Left ventricle myocardium inferior (tissue), 1 donor: ENCODE results near the gene MTMR12. TPM values are rescaled to one million over a fixed set of nuclear protein-coding genes. Genes with fewer than 3 reads are reported as not detected.

Source experiments
- DNase-seq: peaks from one replicate; pipeline ENCODE4 v3.0.0-alpha.2; 2020
- H3K27ac ChIP-seq: fragments of 200-600 bp; replicated peaks from 2 replicates; pipeline ENCODE4 v1.8.0; 2021
- H3K27me3 ChIP-seq: fragments of 200-600 bp; 2 replicates; pipeline ENCODE4 v1.8.0; 2021; ENCODE audit warnings: low read depth
- H3K36me3 ChIP-seq: fragments of 200-600 bp; 2 replicates; pipeline ENCODE4 v1.8.0; 2021
- H3K4me1 ChIP-seq: fragments of 200-600 bp; 2 replicates; pipeline ENCODE4 v1.8.0; 2021
- H3K4me3 ChIP-seq: fragments of 200-600 bp; 2 replicates; pipeline ENCODE4 v1.8.0; 2021; ENCODE audit warnings: mild to moderate bottlenecking, moderate library complexity
- H3K9me3 ChIP-seq: fragments of 200-600 bp; replicated peaks from 2 replicates; pipeline ENCODE4 v1.8.0; 2021
- CTCF ChIP-seq: fragments of 200-600 bp; IDR thresholded peaks from 2 replicates; pipeline ENCODE4 v1.8.0; 2021; ENCODE audit warnings: antibody characterized with exemption, mild to moderate bottlenecking, borderline replicate concordance
- intact Hi-C: fragments of 100-400 bp; cut with micrococcal nuclease; formaldehyde crosslinking; loops from one replicate; pipeline ENCODE4 v1.11.0; 2022
- total RNA-seq: library from RNA; stranded (reverse); fragmentation: NEBNext Ultra II Directional; extraction: Animal tissue kit (Norgen Biotek cat#: 25700); gene quantifications from one replicate; pipeline ENCODE4 v1.2.1, GENCODE V29; 2021
- donor health status: DM: no; HTN: yes; CAD: no; lungs with severe emphysema.

Gene MTMR12
- total RNA-seq, 1 donor from 2014 or later, result 13.8 TPM

GRCh38 chr5:32355686-32356085 is 42.9 kb upstream of the MTMR12 start:
- Histone ChIP-seq H3K4me3 (no peak overlapping the region), H3K9me3 (no peaks in the 10 kb centered on the region), H3K36me3 (peaks cover 66% of the 10 kb centered on the region), H3K4me1 (no peaks in the 10 kb centered on the region), H3K27me3 (no peaks in the 10 kb centered on the region), H3K27ac (peak overlapping the region; percentile 49)
- no peak for DNase-seq
- intact Hi-C loops, result no loop called here
- no peak for TF ChIP-seq CTCF

- Histone ChIP-seq H3K9me3 (no peaks in the 10 kb centered on the region), H3K27me3 (no peaks in the 10 kb centered on the region), H3K4me1 (no peaks in the 10 kb centered on the region), H3K4me3 (no peak overlapping the region), H3K36me3 (peaks cover 47% of the 10 kb centered on the region), H3K27ac (peak overlapping the region; percentile 7)
- no peak for TF ChIP-seq CTCF
- intact Hi-C loops, result no loop called here
- no peak for DNase-seq
These were observed 40.7 kb upstream of the MTMR12 start for GRCh38 chr5:32353420-32353819.

GRCh38 chr5:32352685-32353084 is 39.9 kb upstream of the MTMR12 start:
- TF ChIP-seq CTCF, result no peak
- H3K4me1 ChIP-seq, result no peaks in the 10 kb centered on the region
- DNase-seq, result no peak
- no peak overlapping the region for H3K27ac ChIP-seq
- no peaks in the 10 kb centered on the region for H3K27me3 ChIP-seq
- intact Hi-C loops, result no loop called here
- peaks cover 39% of the 10 kb centered on the region for H3K36me3 ChIP-seq
- no peaks in the 10 kb centered on the region for H3K9me3 ChIP-seq
- no peak overlapping the region for H3K4me3 ChIP-seq

GRCh38 chr5:32346869-32347268 is 34.1 kb upstream of the MTMR12 start:
- intact Hi-C loops, result no loop called here
- no peak overlapping the region for H3K4me3 ChIP-seq
- peaks cover 6% of the 10 kb centered on the region for H3K9me3 ChIP-seq
- no peaks in the 10 kb centered on the region for H3K27me3 ChIP-seq
- no peak overlapping the region for H3K27ac ChIP-seq
- H3K36me3 ChIP-seq, result no peaks in the 10 kb centered on the region
- no peak for TF ChIP-seq CTCF
- no peaks in the 10 kb centered on the region for H3K4me1 ChIP-seq
- no peak for DNase-seq

GRCh38 chr5:32343058-32343672 is 30.4 kb upstream of the MTMR12 start:
- TF ChIP-seq CTCF, result no peak
- intact Hi-C loops, result no loop called here
- no peaks in the 10 kb centered on the region for H3K4me1 ChIP-seq
- H3K4me3 ChIP-seq, result no peak overlapping the region
- no peak overlapping the region for H3K27ac ChIP-seq
- peaks cover 27% of the 10 kb centered on the region for H3K9me3 ChIP-seq
- H3K27me3 ChIP-seq, result no peaks in the 10 kb centered on the region
- no peak for DNase-seq
- no peaks in the 10 kb centered on the region for H3K36me3 ChIP-seq

GRCh38 chr5:32342656-32343055 is 29.9 kb upstream of the MTMR12 start:
- H3K9me3 ChIP-seq, result peaks cover 30% of the 10 kb centered on the region
- no peaks in the 10 kb centered on the region for H3K4me1 ChIP-seq
- DNase-seq, result no peak
- H3K36me3 ChIP-seq, result no peaks in the 10 kb centered on the region
- no peak overlapping the region for H3K4me3 ChIP-seq
- no peak for TF ChIP-seq CTCF
- H3K27ac ChIP-seq, result no peak overlapping the region
- intact Hi-C loops, result no loop called here
- no peaks in the 10 kb centered on the region for H3K27me3 ChIP-seq
